ENCODE results near the gene KRTAP5-4. TPM values are rescaled to one million over a fixed set of nuclear protein-coding genes. Genes with fewer than 3 reads are reported as not detected.

Gene KRTAP5-4
- total RNA-seq, 1 experiment from 2014 or later: not detected

DNA sequence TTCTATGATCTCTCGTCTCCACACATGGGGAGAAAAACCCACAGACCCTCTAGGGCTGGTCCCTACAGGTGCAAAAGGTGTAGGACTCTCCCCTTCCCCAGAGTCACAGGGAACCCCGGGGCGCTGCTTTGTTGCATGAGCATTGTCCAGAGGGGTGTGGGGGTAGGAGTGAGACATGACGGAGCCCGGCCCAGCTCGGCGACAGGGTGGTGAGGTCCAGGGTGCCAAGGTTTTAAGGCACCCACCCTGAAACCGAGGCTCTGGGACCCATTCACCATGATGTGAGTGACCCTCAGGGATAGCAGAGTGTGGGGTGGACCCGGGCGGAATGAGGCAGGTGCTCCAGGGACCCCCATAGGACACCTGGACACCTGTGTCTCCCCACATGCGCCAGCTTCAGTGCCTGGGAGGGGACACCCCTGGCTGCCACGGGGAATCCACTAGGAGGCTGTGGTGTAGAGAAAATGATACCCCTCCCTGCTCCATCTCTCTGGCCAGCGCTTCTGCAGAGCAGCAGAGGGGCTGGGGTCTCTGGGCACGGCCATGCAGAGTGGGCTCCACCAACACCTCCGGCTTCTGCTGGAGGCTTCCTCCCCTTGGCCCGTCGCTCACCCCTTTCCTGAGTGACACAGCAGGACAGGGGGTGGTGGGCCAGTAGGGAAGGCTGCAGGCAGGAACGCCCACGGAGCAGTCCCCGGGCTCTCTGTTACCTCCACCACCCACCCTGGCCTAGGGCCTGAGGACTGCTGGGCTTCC is 22.8 kb upstream of the KRTAP5-4 start:
- intact Hi-C loops (cut with micrococcal nuclease; ENCODE audit: unreplicated experiment) (no loop called here), in situ Hi-C loops (cut with HindIII; ENCODE audit: low pct_unique_long_range_greater_than_20kb, low sequenced_read_pairs) (no loop called here)
- Histone ChIP-seq H3K9me3 (ENCODE audit: control insufficient read depth, insufficient read depth, low read depth, low read length) (no peaks in the 10 kb centered on the region), H3K4me3 (ENCODE audit: low read depth in 2 of 2, low read length in 2 of 2) (no peak overlapping the region), H3K27ac (ENCODE audit: low read length) (no peak overlapping the region), H3K36me3 (ENCODE audit: control insufficient read depth, insufficient read depth, low read length) (no peaks in the 10 kb centered on the region), H3K27me3 (ENCODE audit: control insufficient read depth, insufficient read depth, low read length) (no peaks in the 10 kb centered on the region), H3K4me1 (ENCODE audit: control insufficient read depth, insufficient read depth, low read length) (no peaks in the 10 kb centered on the region)
- ChIA-PET CTCF (no interaction called here), POLR2A (no interaction called here)
- BruUV-seq (replicated peaks): no TSS peak
- TF ChIP-seq, protein P1, sequence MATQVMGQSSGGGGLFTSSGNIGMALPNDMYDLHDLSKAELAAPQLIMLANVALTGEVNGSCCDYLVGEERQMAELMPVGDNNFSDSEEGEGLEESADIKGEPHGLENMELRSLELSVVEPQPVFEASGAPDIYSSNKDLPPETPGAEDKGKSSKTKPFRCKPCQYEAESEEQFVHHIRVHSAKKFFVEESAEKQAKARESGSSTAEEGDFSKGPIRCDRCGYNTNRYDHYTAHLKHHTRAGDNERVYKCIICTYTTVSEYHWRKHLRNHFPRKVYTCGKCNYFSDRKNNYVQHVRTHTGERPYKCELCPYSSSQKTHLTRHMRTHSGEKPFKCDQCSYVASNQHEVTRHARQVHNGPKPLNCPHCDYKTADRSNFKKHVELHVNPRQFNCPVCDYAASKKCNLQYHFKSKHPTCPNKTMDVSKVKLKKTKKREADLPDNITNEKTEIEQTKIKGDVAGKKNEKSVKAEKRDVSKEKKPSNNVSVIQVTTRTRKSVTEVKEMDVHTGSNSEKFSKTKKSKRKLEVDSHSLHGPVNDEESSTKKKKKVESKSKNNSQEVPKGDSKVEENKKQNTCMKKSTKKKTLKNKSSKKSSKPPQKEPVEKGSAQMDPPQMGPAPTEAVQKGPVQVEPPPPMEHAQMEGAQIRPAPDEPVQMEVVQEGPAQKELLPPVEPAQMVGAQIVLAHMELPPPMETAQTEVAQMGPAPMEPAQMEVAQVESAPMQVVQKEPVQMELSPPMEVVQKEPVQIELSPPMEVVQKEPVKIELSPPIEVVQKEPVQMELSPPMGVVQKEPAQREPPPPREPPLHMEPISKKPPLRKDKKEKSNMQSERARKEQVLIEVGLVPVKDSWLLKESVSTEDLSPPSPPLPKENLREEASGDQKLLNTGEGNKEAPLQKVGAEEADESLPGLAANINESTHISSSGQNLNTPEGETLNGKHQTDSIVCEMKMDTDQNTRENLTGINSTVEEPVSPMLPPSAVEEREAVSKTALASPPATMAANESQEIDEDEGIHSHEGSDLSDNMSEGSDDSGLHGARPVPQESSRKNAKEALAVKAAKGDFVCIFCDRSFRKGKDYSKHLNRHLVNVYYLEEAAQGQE (IDR thresholded peaks at IDR 0.05; ENCODE audit: insufficient read depth in 1 of 2, low read depth in 2 of 2, low read length in 1 of 2): no peak
- TF ChIP-seq CTCF (IDR thresholded peaks at IDR 0.05) (no peak), TCF7L2 (IDR thresholded peaks at IDR 0.05; ENCODE audit: low read depth, low read length) (no peak), SIN3A (IDR thresholded peaks at IDR 0.05; ENCODE audit: borderline replicate concordance, insufficient read depth, low read depth, low read length) (no peak), POLR2AphosphoS5 (IDR thresholded peaks at IDR 0.05; ENCODE audit: low read depth, low read length) (no peak)
- DNase-seq (ENCODE audit: low read depth, low spot score): no peak
- no peak for ATAC-seq

- Histone ChIP-seq H3K9me3 (ENCODE audit: control insufficient read depth, insufficient read depth, low read depth, low read length) (no peaks in the 10 kb centered on the region), H3K27ac (ENCODE audit: low read length) (no peak overlapping the region), H3K36me3 (ENCODE audit: control insufficient read depth, insufficient read depth, low read length) (no peaks in the 10 kb centered on the region), H3K4me1 (ENCODE audit: control insufficient read depth, insufficient read depth, low read length) (no peaks in the 10 kb centered on the region), H3K4me3 (ENCODE audit: low read depth in 2 of 2, low read length in 2 of 2) (no peak overlapping the region), H3K27me3 (ENCODE audit: control insufficient read depth, insufficient read depth, low read length) (no peaks in the 10 kb centered on the region; the same call in 1 of the 2 replicates)
- intact Hi-C loops (cut with micrococcal nuclease; ENCODE audit: unreplicated experiment): no loop called here
- ATAC-seq (no peak), DNase-seq (ENCODE audit: low read depth, low spot score) (no peak)
- TF ChIP-seq CTCF (IDR thresholded peaks at IDR 0.05) (no peak), POLR2AphosphoS5 (IDR thresholded peaks at IDR 0.05; ENCODE audit: low read depth, low read length) (no peak), TCF7L2 (IDR thresholded peaks at IDR 0.05; ENCODE audit: low read depth, low read length) (no peak), SIN3A (IDR thresholded peaks at IDR 0.05; ENCODE audit: borderline replicate concordance, insufficient read depth, low read depth, low read length) (no peak)
- TF ChIP-seq, protein P1 (IDR thresholded peaks at IDR 0.05; ENCODE audit: insufficient read depth in 1 of 2, low read depth in 2 of 2, low read length in 1 of 2): no peak
- POLR2A ChIA-PET: no interaction called here
- in situ Hi-C loops (cut with HindIII; ENCODE audit: low pct_unique_long_range_greater_than_20kb, low sequenced_read_pairs): no loop called here
- CTCF ChIA-PET: interaction anchor here (0.6 kb wide), 1 partner anchor 205 kb away, joined by 5 read pairs; no protein-coding TSS in a partner anchor
- no TSS peak for BruUV-seq (replicated peaks)
Measured at GRCh38 chr11:1643146-1643690, 21.3 kb upstream of the KRTAP5-4 start.
